ENCODE results near the gene ACSF2.

Gene ACSF2

GRCh38 chr17:50457621-50458020 lies 31.6 kb downstream of the ACSF2 start:
- no peak overlapping the region for H3K9ac ChIP-seq (ENCODE audit: low read length in 2 of 2)
- no peak overlapping the region for H3K27ac ChIP-seq (ENCODE audit: low read length)
- H3K27me3 ChIP-seq (ENCODE audit: control insufficient read depth in 1 of 2, insufficient read depth in 2 of 2, low read length in 2 of 2) = no peaks in the 10 kb centered on the region
- no peaks in the 10 kb centered on the region for H3K4me1 ChIP-seq (ENCODE audit: control insufficient read depth, insufficient read depth, low read length)
- H3K9me3 ChIP-seq (ENCODE audit: control insufficient read depth in 2 of 2, low read length in 2 of 2) = no peaks in the 10 kb centered on the region
- H3K36me3 ChIP-seq (ENCODE audit: control insufficient read depth in 2 of 2, insufficient read depth in 2 of 2, low read length in 2 of 2) = peaks cover 0 to 3% of the 10 kb centered on the region in 2 donors
- H3K4me3 ChIP-seq (ENCODE audit: low read length in 2 of 2) = no peak overlapping the region

- H3K36me3 ChIP-seq (ENCODE audit: control insufficient read depth in 2 of 2, insufficient read depth in 2 of 2, low read length in 2 of 2) = peaks cover 0 to 3% of the 10 kb centered on the region in 2 donors
- no peak overlapping the region for H3K27ac ChIP-seq (ENCODE audit: low read length)
- H3K4me1 ChIP-seq (ENCODE audit: control insufficient read depth, insufficient read depth, low read length) = no peaks in the 10 kb centered on the region
- H3K4me3 ChIP-seq (ENCODE audit: low read length in 2 of 2) = no peak overlapping the region
- no peaks in the 10 kb centered on the region for H3K9me3 ChIP-seq (ENCODE audit: control insufficient read depth in 2 of 2, low read length in 2 of 2)
- H3K9ac ChIP-seq (ENCODE audit: low read length in 2 of 2) = no peak overlapping the region
- no peaks in the 10 kb centered on the region for H3K27me3 ChIP-seq (ENCODE audit: control insufficient read depth in 1 of 2, insufficient read depth in 2 of 2, low read length in 2 of 2)
Measured at GRCh38 chr17:50458270-50458669, 32.3 kb downstream of the ACSF2 start.

- Histone ChIP-seq H3K4me1 (ENCODE audit: control insufficient read depth, insufficient read depth, low read length) (no peaks in the 10 kb centered on the region), H3K9ac (ENCODE audit: low read length in 2 of 2) (no peak overlapping the region), H3K27me3 (ENCODE audit: control insufficient read depth in 1 of 2, insufficient read depth in 2 of 2, low read length in 2 of 2) (no peaks in the 10 kb centered on the region), H3K9me3 (ENCODE audit: control insufficient read depth in 2 of 2, low read length in 2 of 2) (no peaks in the 10 kb centered on the region), H3K27ac (ENCODE audit: low read length) (no peak overlapping the region), H3K4me3 (ENCODE audit: low read length in 2 of 2) (no peak overlapping the region), H3K36me3 (ENCODE audit: control insufficient read depth in 2 of 2, insufficient read depth in 2 of 2, low read length in 2 of 2) (peaks cover 0 to 3% of the 10 kb centered on the region in 2 donors)
Measured at GRCh38 chr17:50458701-50459676, 33.0 kb downstream of the ACSF2 start.

DNA sequence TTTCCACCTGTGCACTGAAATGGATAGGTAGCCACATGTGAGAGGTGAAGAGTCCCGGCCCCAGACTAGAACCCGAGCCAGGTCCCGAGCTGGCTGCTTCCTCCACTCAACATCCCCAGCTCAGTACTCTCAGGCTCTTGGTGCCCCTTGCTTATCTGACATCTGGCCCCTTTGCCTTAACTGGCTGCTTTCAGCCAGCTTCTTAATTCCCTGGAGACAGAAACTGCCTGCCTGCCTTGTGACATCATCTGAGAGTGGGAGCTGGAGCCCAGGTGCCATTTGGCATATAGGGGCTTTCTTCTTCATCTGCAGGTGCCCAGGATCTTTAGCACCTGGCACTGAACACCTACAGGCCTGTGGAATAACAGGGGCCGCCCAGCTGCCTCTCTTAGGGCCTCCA lies 33.7 kb downstream of the ACSF2 start:
- no peaks in the 10 kb centered on the region for H3K27me3 ChIP-seq (ENCODE audit: control insufficient read depth in 1 of 2, insufficient read depth in 2 of 2, low read length in 2 of 2)
- H3K9me3 ChIP-seq (ENCODE audit: control insufficient read depth in 2 of 2, low read length in 2 of 2) = no peaks in the 10 kb centered on the region
- peaks cover 0 to 3% of the 10 kb centered on the region in 2 donors for H3K36me3 ChIP-seq (ENCODE audit: control insufficient read depth in 2 of 2, insufficient read depth in 2 of 2, low read length in 2 of 2)
- no peak overlapping the region for H3K9ac ChIP-seq (ENCODE audit: low read length in 2 of 2)
- H3K4me3 ChIP-seq (ENCODE audit: low read length in 2 of 2) = no peak overlapping the region
- H3K4me1 ChIP-seq (ENCODE audit: control insufficient read depth, insufficient read depth, low read length) = no peaks in the 10 kb centered on the region
- no peak overlapping the region for H3K27ac ChIP-seq (ENCODE audit: low read length)

DNA sequence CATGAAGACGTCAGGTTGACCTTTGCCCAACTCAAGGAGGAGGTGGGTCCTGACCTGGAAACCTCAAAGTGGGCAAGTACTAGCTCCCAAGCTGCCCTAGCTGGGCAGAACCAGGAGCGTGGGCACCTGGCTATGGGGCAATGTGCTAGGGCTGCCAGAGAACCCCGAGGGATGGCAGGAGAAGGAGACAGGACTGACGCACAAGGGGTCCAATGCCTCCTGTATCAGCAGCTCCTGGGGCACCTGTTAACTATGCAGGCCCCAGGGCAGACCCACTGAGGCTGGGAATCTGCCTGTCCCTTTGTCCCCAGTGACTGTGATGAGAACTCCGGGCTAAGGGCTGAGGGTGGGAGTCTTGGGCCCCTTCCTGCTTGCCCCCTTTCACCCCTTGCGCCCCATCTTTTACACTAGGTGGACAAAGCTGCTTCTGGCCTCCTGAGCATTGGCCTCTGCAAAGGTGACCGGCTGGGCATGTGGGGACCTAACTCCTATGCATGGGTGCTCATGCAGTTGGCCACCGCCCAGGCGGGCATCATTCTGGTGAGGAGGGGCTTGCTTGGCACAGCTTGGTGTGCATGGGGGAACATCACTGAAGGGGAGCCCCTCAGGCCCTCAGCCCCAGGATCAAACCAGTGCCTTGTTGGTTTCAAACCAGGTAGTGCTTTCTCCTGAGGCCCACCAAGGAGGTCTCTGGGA lies 35.0 kb downstream of the ACSF2 start:
- no peaks in the 10 kb centered on the region for H3K4me1 ChIP-seq (ENCODE audit: control insufficient read depth, insufficient read depth, low read length)
- H3K36me3 ChIP-seq (ENCODE audit: control insufficient read depth in 2 of 2, insufficient read depth in 2 of 2, low read length in 2 of 2) = no peaks in the 10 kb centered on the region
- H3K9ac ChIP-seq (ENCODE audit: low read length in 2 of 2) = no peak overlapping the region
- no peak overlapping the region for H3K4me3 ChIP-seq (ENCODE audit: low read length in 2 of 2)
- no peaks in the 10 kb centered on the region for H3K9me3 ChIP-seq (ENCODE audit: control insufficient read depth in 2 of 2, low read length in 2 of 2)
- peaks cover 0 to 3% of the 10 kb centered on the region in 2 donors for H3K27me3 ChIP-seq (ENCODE audit: control insufficient read depth in 1 of 2, insufficient read depth in 2 of 2, low read length in 2 of 2)
- H3K27ac ChIP-seq (ENCODE audit: low read length) = no peak overlapping the region

DNA sequence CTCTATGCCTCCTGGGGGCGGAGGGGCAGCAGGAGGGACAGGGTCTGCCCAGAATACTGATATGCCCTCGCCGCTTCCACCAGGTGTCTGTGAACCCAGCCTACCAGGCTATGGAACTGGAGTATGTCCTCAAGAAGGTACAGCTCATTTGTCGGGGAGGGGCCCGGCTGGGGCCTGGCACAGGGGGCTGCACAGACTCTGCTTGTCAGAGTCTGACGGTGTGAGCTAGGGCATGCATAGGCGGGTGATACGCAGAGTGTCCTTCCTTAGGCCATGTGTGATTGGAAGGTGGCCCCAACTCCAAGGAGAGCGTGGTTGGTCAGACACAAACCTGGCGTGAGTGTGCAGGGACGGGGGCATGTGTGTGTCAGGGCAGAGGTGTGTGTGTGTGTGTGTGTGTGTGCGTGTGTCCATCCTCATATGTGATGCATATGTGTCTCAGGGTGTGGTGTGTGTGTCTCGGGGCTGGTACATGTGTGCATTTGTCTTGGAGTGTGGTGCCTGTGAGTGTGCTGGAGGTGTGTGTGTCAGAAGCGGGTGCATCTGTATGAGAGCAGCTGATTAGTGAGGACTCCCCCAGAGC lies 35.6 kb downstream of the ACSF2 start:
- no peak overlapping the region for H3K4me3 ChIP-seq (ENCODE audit: low read length in 2 of 2)
- no peaks in the 10 kb centered on the region for H3K4me1 ChIP-seq (ENCODE audit: control insufficient read depth, insufficient read depth, low read length)
- no peak overlapping the region for H3K9ac ChIP-seq (ENCODE audit: low read length in 2 of 2)
- H3K27me3 ChIP-seq (ENCODE audit: control insufficient read depth in 1 of 2, insufficient read depth in 2 of 2, low read length in 2 of 2) = peaks cover 0 to 3% of the 10 kb centered on the region in 2 donors
- no peaks in the 10 kb centered on the region for H3K9me3 ChIP-seq (ENCODE audit: control insufficient read depth in 2 of 2, low read length in 2 of 2)
- no peak overlapping the region for H3K27ac ChIP-seq (ENCODE audit: low read length)
- H3K36me3 ChIP-seq (ENCODE audit: control insufficient read depth in 2 of 2, insufficient read depth in 2 of 2, low read length in 2 of 2) = no peaks in the 10 kb centered on the region

GRCh38 chr17:50462446-50462845 lies 36.4 kb downstream of the ACSF2 start:
- Histone ChIP-seq H3K36me3 (ENCODE audit: control insufficient read depth in 2 of 2, insufficient read depth in 2 of 2, low read length in 2 of 2) (no peaks in the 10 kb centered on the region), H3K9me3 (ENCODE audit: control insufficient read depth in 2 of 2, low read length in 2 of 2) (no peaks in the 10 kb centered on the region), H3K27me3 (ENCODE audit: control insufficient read depth in 1 of 2, insufficient read depth in 2 of 2, low read length in 2 of 2) (peaks cover 3 to 4% of the 10 kb centered on the region in 2 donors), H3K4me3 (ENCODE audit: low read length in 2 of 2) (no peak overlapping the region), H3K4me1 (ENCODE audit: control insufficient read depth, insufficient read depth, low read length) (no peaks in the 10 kb centered on the region), H3K27ac (ENCODE audit: low read length) (no peak overlapping the region), H3K9ac (ENCODE audit: low read length in 2 of 2) (no peak overlapping the region)

DNA sequence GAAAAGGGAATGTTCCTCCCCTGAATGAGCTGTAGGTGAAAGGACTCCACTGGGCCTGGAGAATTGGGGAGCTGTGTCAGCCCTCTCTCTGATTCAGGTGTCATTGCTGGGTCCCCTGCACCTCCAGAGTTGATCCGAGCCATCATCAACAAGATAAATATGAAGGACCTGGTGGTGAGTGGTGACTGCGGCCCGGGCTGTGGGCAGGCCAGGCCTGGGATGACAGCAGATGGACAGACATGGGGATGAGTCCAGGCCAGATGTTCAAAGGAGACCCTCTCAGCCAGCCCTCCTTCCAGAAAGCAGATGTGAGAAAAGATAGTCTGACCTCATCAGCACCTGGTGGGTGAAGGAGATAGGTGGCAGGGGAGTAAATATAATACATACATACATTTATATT lies 38.1 kb downstream of the ACSF2 start:
- H3K9ac ChIP-seq (ENCODE audit: low read length in 2 of 2) = no peak overlapping the region
- H3K27ac ChIP-seq (ENCODE audit: low read length) = no peak overlapping the region
- no peak overlapping the region for H3K4me3 ChIP-seq (ENCODE audit: low read length in 2 of 2)
- H3K9me3 ChIP-seq (ENCODE audit: control insufficient read depth in 2 of 2, low read length in 2 of 2) = no peaks in the 10 kb centered on the region
- H3K4me1 ChIP-seq (ENCODE audit: control insufficient read depth, insufficient read depth, low read length) = peaks cover 11% of the 10 kb centered on the region
- peaks cover 17 to 20% of the 10 kb centered on the region in 2 donors for H3K27me3 ChIP-seq (ENCODE audit: control insufficient read depth in 1 of 2, insufficient read depth in 2 of 2, low read length in 2 of 2)
- H3K36me3 ChIP-seq (ENCODE audit: control insufficient read depth in 2 of 2, insufficient read depth in 2 of 2, low read length in 2 of 2) = no peaks in the 10 kb centered on the region

GRCh38 chr17:50464736-50465135 lies 38.7 kb downstream of the ACSF2 start:
- peaks cover 19 to 26% of the 10 kb centered on the region in 2 donors for H3K27me3 ChIP-seq (ENCODE audit: control insufficient read depth in 1 of 2, insufficient read depth in 2 of 2, low read length in 2 of 2)
- peaks cover 14% of the 10 kb centered on the region for H3K4me1 ChIP-seq (ENCODE audit: control insufficient read depth, insufficient read depth, low read length)
- H3K27ac ChIP-seq (ENCODE audit: low read length) = no peak overlapping the region
- H3K9me3 ChIP-seq (ENCODE audit: control insufficient read depth in 2 of 2, low read length in 2 of 2) = no peaks in the 10 kb centered on the region
- H3K9ac ChIP-seq (ENCODE audit: low read length in 2 of 2) = no peak overlapping the region
- H3K36me3 ChIP-seq (ENCODE audit: control insufficient read depth in 2 of 2, insufficient read depth in 2 of 2, low read length in 2 of 2) = no peaks in the 10 kb centered on the region
- no peak overlapping the region for H3K4me3 ChIP-seq (ENCODE audit: low read length in 2 of 2)

DNA sequence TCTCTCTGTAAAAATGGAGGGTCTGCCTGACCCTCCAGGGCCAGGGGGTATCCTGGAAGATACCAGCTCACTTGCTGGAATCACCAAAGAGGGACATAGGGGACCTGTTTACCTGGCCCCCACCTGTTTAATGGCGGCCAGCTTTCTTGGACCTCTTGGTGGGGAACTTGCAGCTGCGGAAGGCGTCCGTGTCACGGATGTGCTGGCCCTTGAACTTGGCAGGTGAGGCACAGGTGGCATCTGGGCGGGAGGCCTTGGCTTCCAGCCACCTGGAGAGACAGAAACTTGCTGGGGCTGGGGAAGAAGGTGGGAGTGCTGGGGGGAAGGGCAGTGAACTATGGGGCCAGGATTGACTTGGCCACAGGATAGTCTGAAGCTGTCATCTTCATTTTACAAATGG lies 39.2 kb downstream of the ACSF2 start:
- H3K27ac ChIP-seq (ENCODE audit: low read length) = no peak overlapping the region
- peaks cover 14% of the 10 kb centered on the region for H3K4me1 ChIP-seq (ENCODE audit: control insufficient read depth, insufficient read depth, low read length)
- peaks cover 19 to 28% of the 10 kb centered on the region in 2 donors for H3K27me3 ChIP-seq (ENCODE audit: control insufficient read depth in 1 of 2, insufficient read depth in 2 of 2, low read length in 2 of 2)
- H3K9ac ChIP-seq (ENCODE audit: low read length in 2 of 2) = no peak overlapping the region
- no peaks in the 10 kb centered on the region for H3K9me3 ChIP-seq (ENCODE audit: control insufficient read depth in 2 of 2, low read length in 2 of 2)
- H3K36me3 ChIP-seq (ENCODE audit: control insufficient read depth in 2 of 2, insufficient read depth in 2 of 2, low read length in 2 of 2) = no peaks in the 10 kb centered on the region
- H3K4me3 ChIP-seq (ENCODE audit: low read length in 2 of 2) = no peak overlapping the region
